A673 (cell line): Measurements from ENCODE around the gene GPR15LG. TPM values are rescaled to one million over a fixed set of nuclear protein-coding genes. Genes with fewer than 3 reads are reported as not detected.

Source experiments
- BruUV-seq: library from RNA; stranded (reverse); fragments of 400-500 nt; replicated peaks from 2 replicates; lab custom pipeline; 2021; lab: Mats Ljungman, UMichigan
- CTCF ChIA-PET: fragments of 300-600 bp; sonication (Branson Sonifier 250); formaldehyde crosslinking; loops from one replicate; lab custom pipeline; 2022; ENCODE audit warnings: antibody characterized with exemption; lab: Charles Lee
- POLR2A ChIA-PET: fragments of 300-600 bp; sonication (Branson Sonifier 250); formaldehyde crosslinking; loops from one replicate; lab custom pipeline; 2022; ENCODE audit warnings: antibody characterized with exemption; ENCODE audit not compliant: low non-redundant PET; lab: Charles Lee
- DNase-seq: peaks from one replicate; pipeline ENCODE4 v3.0.0-alpha.2; 2015; ENCODE audit warnings: low spot score
- H3K27ac ChIP-seq: fragments of 200-600 bp; sonication (generic); 2 replicates; pipeline ENCODE4 v1.5.1; 2016; ENCODE audit warnings: mixed run types, low read depth, mild to moderate bottlenecking, mixed read lengths, antibody characterized with exemption, low read length; ENCODE audit not compliant: poor library complexity, severe bottlenecking
- H3K27me3 ChIP-seq: fragments of 200-600 bp; sonication (generic); replicated peaks from 2 replicates; pipeline ENCODE4 v1.6.1; 2017; ENCODE audit warnings: mixed run types, low read depth, mild to moderate bottlenecking, mixed read lengths, antibody characterized with exemption, low read length; ENCODE audit not compliant: insufficient read depth, poor library complexity
- H3K36me3 ChIP-seq: fragments of 200-600 bp; sonication (generic); 2 replicates; pipeline ENCODE4 v1.6.1; 2016; ENCODE audit warnings: mixed run types, mild to moderate bottlenecking, mixed read lengths, antibody characterized with exemption, low read length; ENCODE audit not compliant: insufficient read depth, poor library complexity, severe bottlenecking
- H3K4me1 ChIP-seq: fragments of 200-600 bp; sonication (generic); 2 replicates; pipeline ENCODE4 v1.6.1; 2017; ENCODE audit warnings: mixed run types, mild to moderate bottlenecking, mixed read lengths, antibody characterized with exemption, low read length; ENCODE audit not compliant: insufficient read depth, poor library complexity, severe bottlenecking
- H3K4me3 ChIP-seq: fragments of 200-600 bp; sonication (generic); 2 replicates; pipeline ENCODE4 v1.5.1; 2016; ENCODE audit warnings: low read depth, mixed run types, mild to moderate bottlenecking, mixed read lengths, low read length; ENCODE audit not compliant: poor library complexity, severe bottlenecking
- H3K9me3 ChIP-seq: fragments of 200-600 bp; sonication (generic); 2 replicates; pipeline ENCODE4 v1.6.1; 2016; ENCODE audit warnings: mixed run types, low read depth, mild to moderate bottlenecking, mixed read lengths, antibody characterized with exemption, low read length; ENCODE audit not compliant: poor library complexity, severe bottlenecking
- CTCF ChIP-seq: fragments of 300-800, 200-600 bp; sonication (generic); conservative IDR thresholded peaks from 2 replicates; pipeline ENCODE4 v1.5.1; 2017; ENCODE audit warnings: low read depth, mild to moderate bottlenecking, antibody characterized with exemption, low read length, moderate library complexity, mixed read lengths
- EZH2 ChIP-seq: fragments of 200-600 bp; sonication (generic); IDR thresholded peaks from 2 replicates; pipeline ENCODE4 v1.6.1; 2017; ENCODE audit warnings: borderline replicate concordance, low read depth, mild to moderate bottlenecking, mixed read lengths, antibody characterized with exemption, low read length; ENCODE audit not compliant: poor library complexity, severe bottlenecking
- intact Hi-C: fragments of 100-400 bp; cut with micrococcal nuclease; formaldehyde crosslinking; loops from one replicate; pipeline ENCODE4 v1.10.0; 2022; ENCODE audit not compliant: unreplicated experiment
- total RNA-seq: library from RNA; stranded (reverse); gene quantifications from 2 replicates; pipeline ENCODE4 v1.2.3, GENCODE V29; 2021

The GPR15LG gene
- total RNA-seq, 1 experiment from 2014 or later = not detected

GRCh38 chr10:84232376-84232775 lies 58.8 kb downstream of the GPR15LG start:
- DNase-seq = no peak
- no peaks in the 10 kb centered on the region for H3K4me1 ChIP-seq
- intact Hi-C loops = no loop called here
- ChIA-PET CTCF (no interaction called here), POLR2A (no interaction called here)
- no peaks in the 10 kb centered on the region for H3K36me3 ChIP-seq
- no peak overlapping the region for H3K4me3 ChIP-seq
- no peaks in the 10 kb centered on the region for H3K9me3 ChIP-seq
- no peak overlapping the region for H3K27ac ChIP-seq
- TF ChIP-seq EZH2 (no peak), CTCF (no peak)
- H3K27me3 ChIP-seq = peaks cover 34% of the 10 kb centered on the region
- BruUV-seq = no TSS peak

- TF ChIP-seq CTCF = no peak
- TF ChIP-seq EZH2 = no peak
- Histone ChIP-seq H3K4me3 (no peak overlapping the region), H3K9me3 (no peaks in the 10 kb centered on the region), H3K36me3 (no peaks in the 10 kb centered on the region), H3K4me1 (no peaks in the 10 kb centered on the region), H3K27ac (no peak overlapping the region), H3K27me3 (peaks cover 29% of the 10 kb centered on the region)
- no TSS peak for BruUV-seq
- POLR2A ChIA-PET = no interaction called here
- intact Hi-C loops = no loop called here
- CTCF ChIA-PET = no interaction called here
- no peak for DNase-seq
Measured at GRCh38 chr10:84233940-84234339, 60.3 kb downstream of the GPR15LG start.

- intact Hi-C loops = no loop called here
Measured at GRCh38 chr10:84234479-84234878, 60.9 kb downstream of the GPR15LG start.

More at GRCh38 chr10:84234479-84234878, 60.9 kb downstream of the GPR15LG start:
- no TSS peak for BruUV-seq
- no peaks in the 10 kb centered on the region for H3K9me3 ChIP-seq
- no peaks in the 10 kb centered on the region for H3K4me1 ChIP-seq
- no peak for DNase-seq
- ChIA-PET CTCF (no interaction called here), POLR2A (no interaction called here)
- no peak overlapping the region for H3K4me3 ChIP-seq
- TF ChIP-seq CTCF = no peak
- TF ChIP-seq EZH2 = no peak
- no peak overlapping the region for H3K27ac ChIP-seq
- H3K27me3 ChIP-seq = peaks cover 29% of the 10 kb centered on the region
- H3K36me3 ChIP-seq = no peaks in the 10 kb centered on the region

Other genes starting within 250 kb of the GPR15LG start
- 126 and 127 TPM in 2 replicates for gene GHITM, start 34.3 kb upstream of the GPR15LG start, total RNA-seq
- 0.20 TPM in 1 of 2 replicates, not detected in the other for gene CDHR1, start 20.7 kb downstream of the GPR15LG start, total RNA-seq
- not detected in 2 replicates for gene LRIT2, start 51.7 kb downstream of the GPR15LG start, total RNA-seq
- gene LRIT1, start 67.7 kb downstream of the GPR15LG start, total RNA-seq = not detected in 2 replicates
- not detected in 2 replicates for gene RGR, start 71.3 kb downstream of the GPR15LG start, total RNA-seq
- gene CCSER2, start 154.8 kb downstream of the GPR15LG start, total RNA-seq = 44.1 and 44.4 TPM in 2 replicates